HEK293T (cell line): ENCODE measurements around the gene M1AP.

Experiments
- ARNT ChIP-seq: fragments of 450-650 bp; IDR thresholded peaks from 2 replicates; pipeline ENCODE4 v1.6.1; 2017; ENCODE audit warnings: mild to moderate bottlenecking
- BHLHE40 ChIP-seq: fragments of 450-650 bp; IDR thresholded peaks from 2 replicates; pipeline ENCODE4 v1.6.1; 2016; ENCODE audit warnings: mild to moderate bottlenecking, moderate library complexity, borderline replicate concordance
- FOXA1 ChIP-seq: fragments of 450-650 bp; IDR thresholded peaks from 2 replicates; pipeline ENCODE4 v1.6.1; 2016; ENCODE audit warnings: mild to moderate bottlenecking
- FOXM1 ChIP-seq: fragments of 450-650 bp; IDR thresholded peaks from 2 replicates; pipeline ENCODE4 v1.6.1; 2017; ENCODE audit warnings: mild to moderate bottlenecking, borderline replicate concordance
- HDGF ChIP-seq: fragments of 450-650 bp; IDR thresholded peaks from 2 replicates; pipeline ENCODE4 v1.6.1; 2017; ENCODE audit warnings: antibody characterized with exemption, borderline replicate concordance
- NFRKB ChIP-seq: fragments of 450-650 bp; IDR thresholded peaks from 2 replicates; pipeline ENCODE4 v1.6.1; 2016; ENCODE audit warnings: mild to moderate bottlenecking, moderate library complexity
- SP1 ChIP-seq: fragments of 450-650 bp; IDR thresholded peaks from 2 replicates; pipeline ENCODE4 v1.6.1; 2017
- SUZ12 ChIP-seq: fragments of 450-650 bp; IDR thresholded peaks from 2 replicates; pipeline ENCODE4 v1.6.1; 2016; ENCODE audit warnings: mild to moderate bottlenecking
- ZNF384 ChIP-seq: fragments of 450-650 bp; IDR thresholded peaks from 2 replicates; pipeline ENCODE4 v1.6.1; 2016
- TF ChIP-seq, protein P1 (sequence below): fragments of 450-650 bp; IDR thresholded peaks from 2 replicates; pipeline ENCODE4 v1.6.1; 2016

DNA sequence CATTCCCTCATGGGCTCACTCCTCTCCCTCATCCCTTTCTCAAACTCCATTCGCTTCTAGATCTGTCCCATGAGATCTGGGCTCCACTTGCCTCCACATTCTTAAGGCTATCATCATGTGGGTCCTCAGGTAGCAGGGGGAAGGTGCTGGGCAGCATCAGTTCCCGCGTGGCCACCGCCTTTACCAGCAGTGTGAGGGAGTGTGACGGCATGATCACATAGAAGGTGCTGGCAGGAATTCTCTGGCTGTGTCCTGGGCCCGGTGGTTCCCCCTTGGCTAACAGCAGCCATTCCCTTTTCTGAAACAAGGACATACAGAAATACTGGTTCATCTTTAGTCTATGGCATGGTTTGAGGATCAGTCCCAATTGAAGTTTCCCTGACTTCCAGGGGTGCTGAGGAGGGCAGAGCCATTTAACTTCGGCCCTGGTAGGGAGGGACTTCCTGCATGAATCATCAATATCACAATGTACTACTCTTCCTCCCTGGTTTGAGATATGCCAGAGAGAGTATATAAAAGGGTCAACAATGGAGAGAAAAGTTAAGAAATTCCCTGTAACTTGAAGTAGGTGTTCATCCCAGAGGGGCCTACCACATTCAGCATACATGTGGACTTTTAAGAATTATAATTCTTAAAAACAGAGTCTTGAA is 85.9 kb downstream of the M1AP start:
- TF ChIP-seq, protein P1, sequence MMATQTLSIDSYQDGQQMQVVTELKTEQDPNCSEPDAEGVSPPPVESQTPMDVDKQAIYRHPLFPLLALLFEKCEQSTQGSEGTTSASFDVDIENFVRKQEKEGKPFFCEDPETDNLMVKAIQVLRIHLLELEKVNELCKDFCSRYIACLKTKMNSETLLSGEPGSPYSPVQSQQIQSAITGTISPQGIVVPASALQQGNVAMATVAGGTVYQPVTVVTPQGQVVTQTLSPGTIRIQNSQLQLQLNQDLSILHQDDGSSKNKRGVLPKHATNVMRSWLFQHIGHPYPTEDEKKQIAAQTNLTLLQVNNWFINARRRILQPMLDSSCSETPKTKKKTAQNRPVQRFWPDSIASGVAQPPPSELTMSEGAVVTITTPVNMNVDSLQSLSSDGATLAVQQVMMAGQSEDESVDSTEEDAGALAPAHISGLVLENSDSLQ, result no peak
- TF ChIP-seq NFRKB (no peak), BHLHE40 (no peak), SUZ12 (no peak), ARNT (no peak), ZNF384 (no peak), FOXA1 (no peak), SP1 (no peak), HDGF (no peak), FOXM1 (no peak)
